ENCODE data around the gene CALHM3. TPM values are rescaled to one million over a fixed set of nuclear protein-coding genes. Genes with fewer than 3 reads are reported as not detected.
A peak's percentile ranks its signal among the peaks of the same experiment; 100 is the strongest.

Gene CALHM3
- polyA plus RNA-seq, 1 experiment = 0.09 TPM

- Histone ChIP-seq H3K4me3 (ENCODE audit: low read depth, low read length) (no peak overlapping the region), H3K27me3 (ENCODE audit: control insufficient read depth, insufficient read depth, low read length) (peaks cover 34% of the 10 kb centered on the region), H3K36me3 (ENCODE audit: control insufficient read depth, insufficient read depth, low read length) (no peaks in the 10 kb centered on the region)
- ChIA-PET CTCF (interaction anchor here (1.7 to 3.5 kb wide), 2 partner anchors 10 to 17 kb away, joined by 4 to 11 read pairs; no protein-coding TSS in a partner anchor), POLR2A (no interaction called here)
- TF ChIP-seq, protein P1, sequence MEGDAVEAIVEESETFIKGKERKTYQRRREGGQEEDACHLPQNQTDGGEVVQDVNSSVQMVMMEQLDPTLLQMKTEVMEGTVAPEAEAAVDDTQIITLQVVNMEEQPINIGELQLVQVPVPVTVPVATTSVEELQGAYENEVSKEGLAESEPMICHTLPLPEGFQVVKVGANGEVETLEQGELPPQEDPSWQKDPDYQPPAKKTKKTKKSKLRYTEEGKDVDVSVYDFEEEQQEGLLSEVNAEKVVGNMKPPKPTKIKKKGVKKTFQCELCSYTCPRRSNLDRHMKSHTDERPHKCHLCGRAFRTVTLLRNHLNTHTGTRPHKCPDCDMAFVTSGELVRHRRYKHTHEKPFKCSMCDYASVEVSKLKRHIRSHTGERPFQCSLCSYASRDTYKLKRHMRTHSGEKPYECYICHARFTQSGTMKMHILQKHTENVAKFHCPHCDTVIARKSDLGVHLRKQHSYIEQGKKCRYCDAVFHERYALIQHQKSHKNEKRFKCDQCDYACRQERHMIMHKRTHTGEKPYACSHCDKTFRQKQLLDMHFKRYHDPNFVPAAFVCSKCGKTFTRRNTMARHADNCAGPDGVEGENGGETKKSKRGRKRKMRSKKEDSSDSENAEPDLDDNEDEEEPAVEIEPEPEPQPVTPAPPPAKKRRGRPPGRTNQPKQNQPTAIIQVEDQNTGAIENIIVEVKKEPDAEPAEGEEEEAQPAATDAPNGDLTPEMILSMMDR (IDR thresholded peaks at IDR 0.05; ENCODE audit: insufficient read depth, low read depth, low read length) = no peak
- no peak for DNase-seq (ENCODE audit: low read depth)
These were observed 16.3 kb upstream of the CALHM3 start for GRCh38 chr10:103495321-103495720.

DNA sequence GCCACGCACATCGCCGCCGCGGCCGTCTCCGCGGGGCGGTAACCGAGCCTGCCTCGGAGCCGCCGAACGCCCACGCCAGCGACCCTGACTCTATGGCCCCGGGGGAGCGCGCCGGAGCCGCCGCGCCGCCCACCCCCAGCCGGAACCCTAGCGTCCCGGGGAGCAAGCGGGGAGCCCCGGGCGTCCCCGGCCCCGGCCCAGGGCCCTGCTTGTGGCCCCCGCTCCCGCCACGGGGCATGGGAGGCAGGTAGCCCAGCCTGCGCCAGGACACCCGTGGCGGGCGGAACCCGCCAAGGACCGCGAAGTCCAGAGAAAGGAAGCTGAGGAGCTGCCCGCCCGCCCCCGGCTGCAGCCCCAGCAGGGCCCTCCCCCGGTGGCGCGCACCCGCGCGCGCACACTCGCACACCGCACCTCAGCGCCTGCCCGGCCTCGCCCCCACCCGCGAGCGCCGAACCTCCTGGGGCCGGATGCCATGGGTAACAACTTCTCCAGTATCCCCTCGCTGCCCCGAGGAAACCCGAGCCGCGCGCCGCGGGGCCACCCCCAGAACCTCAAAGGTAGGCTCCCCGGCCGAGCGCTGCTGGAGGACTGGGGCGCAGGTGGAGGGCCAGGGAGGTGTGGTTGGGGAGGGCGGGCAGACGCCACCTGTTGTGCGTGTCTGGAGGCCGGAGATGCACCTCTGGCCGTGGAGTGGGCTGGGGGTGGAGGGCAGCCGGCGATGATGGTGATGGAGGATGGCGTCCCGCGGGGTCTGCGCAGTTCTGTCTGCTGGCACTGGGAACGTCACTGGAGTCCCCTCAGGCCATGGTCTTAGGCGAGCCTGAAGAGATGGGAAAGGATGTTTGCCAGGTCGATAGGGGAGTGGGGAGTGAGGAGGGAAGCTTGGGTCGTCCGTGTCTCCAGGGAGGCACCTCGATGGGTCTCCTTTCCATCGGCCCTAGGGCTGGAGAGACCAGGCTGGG is 15.2 kb upstream of the CALHM3 start:
- CTCF ChIA-PET = interaction anchor here (0.8 to 3.5 kb wide), 7 partner anchors 9 to 70 kb away, joined by 3 to 11 read pairs (median 3); no protein-coding TSS in a partner anchor
- peaks cover 25% of the 10 kb centered on the region for H3K27me3 ChIP-seq (ENCODE audit: control insufficient read depth, insufficient read depth, low read length)

DNA sequence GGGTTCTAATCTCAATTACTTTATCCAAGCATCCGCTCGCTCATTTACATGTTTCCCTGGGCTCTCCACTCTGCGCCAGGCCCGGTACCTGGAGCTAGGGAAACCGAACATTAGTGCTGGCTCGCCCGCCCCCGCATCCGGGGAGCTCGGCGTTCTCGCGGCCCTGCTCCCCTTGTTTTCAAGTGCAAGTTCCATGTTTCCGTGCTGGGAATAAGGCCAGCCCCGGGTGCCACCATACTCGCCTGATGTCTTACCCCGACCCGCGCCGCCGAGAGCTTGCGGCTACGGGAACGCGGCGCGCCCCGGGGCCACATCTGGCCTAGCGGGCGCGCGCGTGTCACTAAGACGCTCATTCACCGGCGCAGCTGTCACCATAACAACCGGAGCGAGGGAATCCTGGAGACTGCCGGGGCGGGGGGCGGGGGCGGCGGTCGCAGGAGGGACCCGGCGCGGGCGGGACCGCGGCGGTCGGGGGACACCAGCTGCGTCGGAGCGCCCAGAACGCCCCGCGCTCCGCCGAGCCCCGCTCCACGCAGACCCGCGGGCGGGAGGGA is 14.4 kb upstream of the CALHM3 start, which contains the start of gene NEURL1:
TSS of gene NEURL1 (plus strand) at position 344 of the 554 bp plus-strand sequence. CDS start 683 bp downstream, outside the sequence.
- TF ChIP-seq, protein P1 (IDR thresholded peaks at IDR 0.05; ENCODE audit: insufficient read depth, low read depth, low read length) = no peak
- ChIA-PET CTCF (interaction anchor here (0.7 to 3.5 kb wide), 9 partner anchors 8 to 98 kb away, joined by 3 to 11 read pairs (median 3); partner anchors contain the start of gene ATP5MK), POLR2A (no interaction called here)
- H3K36me3 ChIP-seq (ENCODE audit: control insufficient read depth, insufficient read depth, low read length) = no peaks in the 10 kb centered on the region
- peaks cover 21% of the 10 kb centered on the region for H3K27me3 ChIP-seq (ENCODE audit: control insufficient read depth, insufficient read depth, low read length)
- no peak for DNase-seq (ENCODE audit: low read depth)
- peak within 1 kb of the TSS; percentile 39 for H3K4me3 ChIP-seq (ENCODE audit: low read depth, low read length)

More for the DNA sequence above, 15.2 kb upstream of the CALHM3 start:
- TF ChIP-seq, protein P1 (IDR thresholded peaks at IDR 0.05; ENCODE audit: insufficient read depth, low read depth, low read length) = no peak
- H3K4me3 ChIP-seq (ENCODE audit: low read depth, low read length) = peak overlapping the region; percentile 39
- POLR2A ChIA-PET = interaction anchor here (0.6 kb wide), 2 partner anchors 181 to 392 kb away, joined by 4 to 6 read pairs; no protein-coding TSS in a partner anchor
- no peaks in the 10 kb centered on the region for H3K36me3 ChIP-seq (ENCODE audit: control insufficient read depth, insufficient read depth, low read length)
- no peak for DNase-seq (ENCODE audit: low read depth)

GRCh38 chr10:103492655-103493261 is 13.7 kb upstream of the CALHM3 start:
- Histone ChIP-seq H3K27me3 (ENCODE audit: control insufficient read depth, insufficient read depth, low read length) (peaks cover 19% of the 10 kb centered on the region), H3K4me3 (ENCODE audit: low read depth, low read length) (no peak overlapping the region), H3K36me3 (ENCODE audit: control insufficient read depth, insufficient read depth, low read length) (no peaks in the 10 kb centered on the region)
- no peak for DNase-seq (ENCODE audit: low read depth)
- POLR2A ChIA-PET = no interaction called here
- CTCF ChIA-PET = interaction anchor here (0.6 to 5.5 kb wide), 13 partner anchors 9 to 99 kb away, joined by 3 to 39 read pairs (median 3); partner anchors contain the start of gene ATP5MK
- TF ChIP-seq, protein P1 (IDR thresholded peaks at IDR 0.05; ENCODE audit: insufficient read depth, low read depth, low read length) = no peak

All from BJ (cell line).